ENCODE measurements around the gene TEX14.
"Not testable (repeated sequence)": the region's sequence is repeated elsewhere in the genome, so short reads cannot be mapped to it uniquely, and the experiment has no call there.

The TEX14 gene

GRCh38 chr17:58564971-58565370 lies 126.9 kb downstream of the TEX14 start:
- DNase-seq, result no peak

GRCh38 chr17:58564243-58564642 lies 127.6 kb downstream of the TEX14 start:
- DNase-seq, result no peak

DNA sequence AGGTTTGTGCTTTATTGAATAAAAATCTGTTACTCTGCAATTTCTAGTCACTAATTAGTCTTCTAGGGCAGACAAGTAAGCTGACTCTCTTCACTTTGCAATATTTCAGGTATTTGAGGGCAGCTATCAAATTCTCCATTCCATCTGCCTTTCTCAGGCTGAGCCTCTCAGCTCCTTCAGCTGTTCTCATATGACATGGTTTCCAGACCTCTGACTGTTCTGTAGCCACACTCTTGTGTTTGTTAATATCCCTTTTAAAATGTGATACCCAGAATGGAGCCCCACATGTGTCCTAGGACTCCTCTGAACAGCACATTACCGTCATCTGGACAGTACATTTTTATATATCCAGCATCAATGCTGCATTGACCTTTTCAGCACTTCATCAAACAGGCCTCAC lies 131.3 kb downstream of the TEX14 start:
- no peak for DNase-seq

DNA sequence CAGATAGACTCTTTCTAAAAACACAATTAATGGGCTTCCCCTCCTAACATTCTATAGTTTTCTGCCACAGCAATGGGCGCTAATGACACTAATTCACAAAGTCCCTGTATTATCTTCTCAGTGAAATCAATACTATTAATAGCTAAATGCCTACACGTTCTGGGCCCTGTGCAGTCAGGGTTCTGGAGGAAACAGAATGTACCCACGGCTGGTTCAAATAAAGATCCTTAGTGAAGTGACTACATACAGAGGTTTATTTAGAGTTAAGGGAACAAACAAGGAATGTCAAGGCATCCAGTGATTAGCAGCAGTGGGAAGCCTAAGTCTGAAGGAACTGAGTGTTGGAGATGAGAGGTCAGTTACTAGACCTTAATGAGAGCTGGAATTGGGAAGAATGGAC lies 133.9 kb downstream of the TEX14 start:
- DNase-seq, result no peak

GRCh38 chr17:58556833-58557250 lies 135.0 kb downstream of the TEX14 start:
- peak; percentile 39 for DNase-seq

DNA sequence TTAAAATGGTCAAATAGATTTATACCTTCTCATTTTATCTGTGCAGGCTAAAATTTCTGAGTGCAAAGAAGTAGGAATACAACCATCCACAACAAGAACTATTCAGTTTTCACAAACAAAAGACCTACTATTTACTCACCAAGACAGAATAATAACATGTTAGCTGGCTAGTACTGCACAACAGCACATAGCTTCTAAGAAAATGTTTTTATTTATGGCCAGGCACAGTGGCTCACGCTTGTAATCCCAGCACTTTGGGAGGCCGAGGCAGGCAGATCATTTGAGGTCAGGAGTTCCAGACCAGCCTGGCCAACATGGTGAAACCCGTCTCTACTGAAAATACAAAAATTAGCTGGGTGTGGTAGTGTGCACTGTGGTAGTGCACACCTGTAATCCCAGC lies 136.7 kb downstream of the TEX14 start:
- DNase-seq, result not testable (repeated sequence)

DNA sequence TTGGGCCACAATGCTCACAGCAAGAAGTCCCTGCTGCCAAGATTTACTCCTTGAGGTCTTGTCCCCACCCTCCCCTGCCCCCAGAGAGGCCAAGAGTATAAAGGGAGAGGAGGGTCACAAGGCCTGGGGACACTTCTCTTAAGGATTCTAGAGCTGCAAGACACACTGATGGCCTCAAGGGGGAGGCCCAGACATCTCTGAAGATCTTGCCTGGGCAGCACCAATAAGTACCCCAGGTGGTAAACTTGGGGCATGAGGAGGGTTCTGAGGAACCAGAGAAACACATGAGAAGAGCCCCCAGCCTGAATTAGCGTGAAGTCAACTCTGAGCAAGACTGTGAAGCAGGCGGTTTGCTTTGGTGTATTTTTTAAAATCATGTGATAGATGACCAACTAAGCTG lies 150.6 kb downstream of the TEX14 start:
- no peak for DNase-seq

DNA sequence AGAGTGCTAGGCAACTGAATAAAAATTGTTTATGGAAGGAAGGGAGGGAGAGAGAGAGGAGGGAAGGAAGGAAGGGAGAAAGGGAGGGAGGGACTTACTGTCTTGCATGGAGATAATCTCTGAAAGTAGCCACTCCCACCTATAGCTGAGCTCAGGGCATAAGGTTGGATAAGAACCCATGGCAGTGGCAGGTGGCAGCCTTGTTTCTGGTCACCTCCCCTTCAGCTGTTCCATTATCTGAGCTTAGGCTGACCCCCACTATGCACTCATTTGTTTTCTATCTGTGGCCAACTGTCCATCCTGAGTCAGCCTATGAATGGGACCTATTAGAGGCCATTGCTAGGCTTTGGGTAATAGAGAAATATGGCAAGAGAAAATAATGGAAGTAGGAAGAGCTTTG lies 152.1 kb downstream of the TEX14 start:
- no peak for DNase-seq

GRCh38 chr17:58538811-58539409 lies 152.9 kb downstream of the TEX14 start:
- no peak for DNase-seq

- DNase-seq, result no peak
Measured at GRCh38 chr17:58537266-58537665, 154.6 kb downstream of the TEX14 start.

GRCh38 chr17:58536542-58536941 lies 155.3 kb downstream of the TEX14 start:
- no peak for DNase-seq

GRCh38 chr17:58535431-58535830 lies 156.4 kb downstream of the TEX14 start:
- no peak for DNase-seq

- DNase-seq, result no peak
Measured at GRCh38 chr17:58534901-58535421, 156.9 kb downstream of the TEX14 start.

- DNase-seq, result no peak
Measured at GRCh38 chr17:58534331-58534730, 157.5 kb downstream of the TEX14 start.

GRCh38 chr17:58533616-58534188 lies 158.1 kb downstream of the TEX14 start:
- DNase-seq, result no peak

- no peak for DNase-seq
Measured at GRCh38 chr17:58532555-58532951, 159.3 kb downstream of the TEX14 start.

GRCh38 chr17:58531661-58532554 lies 159.9 kb downstream of the TEX14 start:
- DNase-seq, result peak; percentile 75

DNA sequence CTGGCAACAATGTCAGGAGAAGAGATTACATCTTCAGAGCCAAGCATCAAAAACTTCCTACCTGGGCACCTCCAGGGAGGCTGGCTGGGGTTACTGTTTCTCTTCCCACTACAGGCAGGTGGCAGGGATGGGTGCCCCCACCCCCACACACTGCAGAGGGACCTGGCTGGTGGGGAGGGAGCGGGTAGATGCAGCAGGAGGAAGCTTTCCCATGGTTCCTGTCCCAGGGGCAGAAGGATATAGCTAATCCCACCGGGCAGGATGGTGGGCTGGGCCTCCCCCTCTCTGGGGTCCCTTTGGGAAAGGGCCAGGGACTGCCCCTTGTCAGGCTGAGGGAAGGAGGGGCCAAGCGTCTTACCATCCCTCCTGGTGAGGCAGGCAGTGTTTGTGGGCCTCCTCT lies 160.7 kb downstream of the TEX14 start:
- no peak for DNase-seq

- DNase-seq, result no peak
Measured at GRCh38 chr17:58530655-58531054, 161.2 kb downstream of the TEX14 start.

GRCh38 chr17:58529275-58529674 lies 162.6 kb downstream of the TEX14 start:
- no peak for DNase-seq

DNA sequence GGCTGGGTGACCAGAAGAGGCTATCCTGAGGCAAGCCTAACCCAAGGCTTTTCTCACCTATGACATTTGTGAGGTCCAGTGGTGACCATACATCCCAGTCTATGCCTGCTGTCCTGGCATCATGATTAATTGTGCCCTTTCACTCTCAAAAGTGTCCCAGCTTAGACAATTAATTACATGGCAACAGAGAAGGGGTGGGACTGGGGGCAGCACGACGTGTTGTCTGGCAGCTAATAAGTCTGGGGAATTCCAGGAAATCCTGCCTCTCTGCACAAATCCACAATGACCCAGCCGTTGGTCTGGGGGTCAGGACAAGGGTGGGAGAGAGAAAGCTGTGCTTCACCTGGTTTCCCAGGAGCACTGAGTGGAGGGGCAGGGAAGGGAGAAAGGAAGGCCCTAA lies 163.4 kb downstream of the TEX14 start:
- DNase-seq, result no peak

DNA sequence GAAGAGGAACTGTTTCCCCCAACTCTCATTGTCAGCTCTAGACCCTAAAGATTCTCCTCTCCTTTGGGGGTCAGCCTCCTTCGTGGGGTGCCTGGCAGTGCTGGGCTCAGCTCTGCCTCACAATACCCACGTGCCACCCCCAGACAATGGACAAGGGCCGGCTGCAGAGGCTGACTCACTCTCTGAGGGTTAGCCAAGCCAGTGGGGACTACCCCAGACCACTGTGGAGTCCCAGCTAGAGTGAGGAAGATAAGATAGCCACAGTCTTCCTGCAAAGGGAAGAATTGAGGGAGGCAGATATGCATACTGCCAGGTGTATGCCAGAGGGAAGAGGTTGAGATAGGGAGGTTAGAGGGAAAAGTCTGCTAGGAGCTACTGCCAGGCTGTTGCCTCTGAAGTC lies 163.9 kb downstream of the TEX14 start:
- no peak for DNase-seq

GRCh38 chr17:58527306-58527705 lies 164.5 kb downstream of the TEX14 start:
- no peak for DNase-seq

DNA sequence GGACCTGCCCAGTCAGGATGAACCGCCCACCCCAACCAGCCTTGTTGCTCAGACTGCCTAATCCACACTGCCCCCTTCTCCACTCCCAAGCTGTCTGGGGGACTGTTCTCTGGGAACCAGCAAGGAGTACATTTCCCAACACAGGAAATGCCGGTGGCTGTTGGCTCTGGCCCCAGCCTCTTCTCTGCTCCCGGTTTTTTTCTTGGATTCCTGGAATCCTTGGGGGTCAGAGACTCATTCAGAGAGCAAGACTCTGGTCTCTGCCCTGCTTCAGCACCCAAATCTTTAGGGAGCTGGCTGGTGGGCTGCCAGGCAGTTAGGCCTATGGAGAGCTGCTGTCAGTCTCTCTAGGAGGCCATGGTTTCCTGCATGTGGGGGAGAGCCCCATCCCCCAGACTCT lies 166.6 kb downstream of the TEX14 start:
- no peak for DNase-seq

Measured in retina (tissue), 1 donor.